Renal cortex interstitium (tissue), 11 donors: ENCODE results near the gene PIGT. TPM values are rescaled to one million over a fixed set of nuclear protein-coding genes. Genes with fewer than 3 reads are reported as not detected.

Experiments used
- DNase-seq, 11 donors: peaks; one replicate each; pipeline ENCODE4 v3.0.0-alpha.2; 2013; ENCODE audit warnings: low read depth in 9 of 11, low spot score in 4 of 11; ENCODE audit errors: extremely low read depth in 1 of 11
- polyA plus RNA-seq, 3 donors: library from polyadenylated mRNA; unstranded; fragments of 120-200 nt; gene quantifications; one replicate each; pipeline ENCODE4 v1.2.1, GENCODE V29; 2013; ENCODE audit not compliant: insufficient read length in 3 of 3

The PIGT gene
- polyA plus RNA-seq, 3 donors: 74.4 to 98.7 (median 91.9) TPM

GRCh38 chr20:45387274-45387673 is 28.7 kb upstream of the PIGT start:
- DNase-seq: no peak

- DNase-seq: no peak
Observed at GRCh38 chr20:45390931-45391330, 25.0 kb upstream of the PIGT start.

- DNase-seq: no peak
Observed at GRCh38 chr20:45391559-45391958, 24.4 kb upstream of the PIGT start.

GRCh38 chr20:45392733-45393132 is 23.2 kb upstream of the PIGT start:
- DNase-seq: no peak

GRCh38 chr20:45394221-45395113 is 21.5 kb upstream of the PIGT start:
- no peak for DNase-seq

GRCh38 chr20:45395114-45395415 is 20.9 kb upstream of the PIGT start:
- no peak for DNase-seq

- DNase-seq: no peak
Observed at GRCh38 chr20:45399018-45399417, 16.9 kb upstream of the PIGT start.

- DNase-seq: no peak
Observed at GRCh38 chr20:45400346-45401031, 15.5 kb upstream of the PIGT start.

GRCh38 chr20:45402946-45403345 is 13.0 kb upstream of the PIGT start:
- DNase-seq: no peak

- DNase-seq: no peak
Observed at GRCh38 chr20:45404438-45404837, 11.5 kb upstream of the PIGT start.

- peak in 4 of 11 donors; percentile 4 to 15 (median 8) for DNase-seq
Observed at GRCh38 chr20:45405571-45406259, 10.2 kb upstream of the PIGT start.

- peak in 4 of 11 donors; percentile 13 to 25 (median 20) for DNase-seq
Observed at GRCh38 chr20:45406260-45407066, 9.5 kb upstream of the PIGT start.

GRCh38 chr20:45407067-45407745 is 8.7 kb upstream of the PIGT start:
- peak in 5 of 11 donors; percentile 9 to 27 (median 17) for DNase-seq

- DNase-seq: no peak
Observed at GRCh38 chr20:45407783-45408645, 7.9 kb upstream of the PIGT start, which contains the start of gene DBNDD2. Gene DBNDD2, plus strand, starts transcription at chr20:45408289. Its CDS starts 179 bp downstream, at chr20:45408468.

- no peak for DNase-seq
Observed at GRCh38 chr20:45408646-45409213, 7.2 kb upstream of the PIGT start.

- no peak for DNase-seq
Observed at GRCh38 chr20:45409521-45410272, 6.2 kb upstream of the PIGT start.

GRCh38 chr20:45410887-45411286 is 5.1 kb upstream of the PIGT start:
- no peak for DNase-seq
